Ecto neural progenitor cell (in vitro differentiated cells): Measurements from ENCODE around the gene CFL1.

Experiments
- DNase-seq: peaks from one replicate; pipeline ENCODE4 v3.0.0-alpha.2; 2018; ENCODE audit warnings: low spot score

CFL1 gene

GRCh38 chr11:65869643-65870306 lies 11.8 kb upstream of the CFL1 start:
- DNase-seq = no peak

GRCh38 chr11:65868907-65869306 lies 10.9 kb upstream of the CFL1 start:
- no peak for DNase-seq

- peak; percentile 78 for DNase-seq
Observed at GRCh38 chr11:65868076-65868667, 10.2 kb upstream of the CFL1 start.

GRCh38 chr11:65867284-65868071 lies 9.5 kb upstream of the CFL1 start:
- peak; percentile 77 for DNase-seq

- DNase-seq = no peak
Observed at GRCh38 chr11:65866509-65867283, 8.7 kb upstream of the CFL1 start.

GRCh38 chr11:65865550-65866172 lies 7.7 kb upstream of the CFL1 start:
- DNase-seq = no peak

- no peak for DNase-seq
Observed at GRCh38 chr11:65864706-65865471, 6.9 kb upstream of the CFL1 start.

GRCh38 chr11:65863889-65864705 lies 6.1 kb upstream of the CFL1 start:
- no peak for DNase-seq

GRCh38 chr11:65862941-65863888 lies 5.2 kb upstream of the CFL1 start:
- DNase-seq = no peak

GRCh38 chr11:65862191-65862735 lies 4.3 kb upstream of the CFL1 start:
- DNase-seq = no peak

- peak; percentile 26 for DNase-seq
Observed at GRCh38 chr11:65861533-65862183, 3.7 kb upstream of the CFL1 start.

GRCh38 chr11:65861165-65861505 lies 3.2 kb upstream of the CFL1 start:
- DNase-seq = no peak

- peak; percentile 97 for DNase-seq
Observed at GRCh38 chr11:65860278-65861164, 2.5 kb upstream of the CFL1 start, which contains the start of gene MUS81. TSS of gene MUS81 (plus strand) at chr11:65860433. CDS start at chr11:65860754, 321 bp downstream.

- DNase-seq = no peak
Observed at GRCh38 chr11:65859812-65860277, 1.9 kb upstream of the CFL1 start.

- DNase-seq = peak; percentile 99
Observed at GRCh38 chr11:65859095-65859811, 1.3 kb upstream of the CFL1 start.

GRCh38 chr11:65858681-65859087 lies 704 bp upstream of the CFL1 start:
- DNase-seq = no peak

- DNase-seq = no peak
Observed at GRCh38 chr11:65857500-65857852, 504 bp downstream of the CFL1 start.
